A549 (cell line): Measurements from ENCODE around the gene TMEM143. TPM values are rescaled to one million over a fixed set of nuclear protein-coding genes. Genes with fewer than 3 reads are reported as not detected.

Experiments used
- ATAC-seq, 2 experiments: fragments of 200-7000 bp in 1 of 2; fragments of >200 bp in 1 of 2; cut with Nextera tagmentation in 1 of 2; cut with Tn5 transposase in 1 of 2; 3 replicates each; pipeline versions ENCODE4 v1.8.0 to v1.9.1; 2018 to 2020; ENCODE audit warnings: mild to moderate bottlenecking in 1 of 2, moderate library complexity in 1 of 2
- CTCF ChIA-PET: fragments of 300-600 bp; sonication (Branson Sonifier 250); formaldehyde crosslinking; extraction: SDS; loops from one replicate; lab custom pipeline; 2021; ENCODE audit warnings: antibody characterized with exemption, inconsistent platforms; lab: Yijun Ruan, JAX
- POLR2A ChIA-PET: fragments of 350-600 bp; formaldehyde crosslinking; extraction: SDS; loops from one replicate; lab custom pipeline; 2021; ENCODE audit warnings: antibody characterized with exemption, inconsistent platforms; lab: Yijun Ruan, JAX
- DNase-seq, 2 experiments: peaks; one replicate each; pipeline versions ENCODE4 v3.0.0 to v3.0.0-alpha.2; 2011 to 2016; ENCODE audit warnings: low read depth in 1 of 2, low spot score in 1 of 2
- FAIRE-seq: peaks from 2 replicates; lab custom pipeline; 2011; peaks lifted over from hg19 to GRCh38; lab: Jason Lieb, UNC
- H3K27ac ChIP-seq, 2 experiments: fragments of >200 bp; sonication (Bioruptor Twin); formaldehyde crosslinking; 3 replicates each; pipeline ENCODE4 v1.5.1; 2016 to 2017
- H3K4me1 ChIP-seq: fragments of >200 bp; sonication (Bioruptor Twin); formaldehyde crosslinking; 3 replicates; pipeline ENCODE4 v1.6.1; 2016
- H3K4me2 ChIP-seq: fragments of >200 bp; sonication (Bioruptor Twin); formaldehyde crosslinking; 3 replicates; pipeline ENCODE4 v1.6.1; 2016
- H3K4me3 ChIP-seq: fragments of >200 bp; sonication (Bioruptor Twin); formaldehyde crosslinking; 3 replicates; pipeline ENCODE4 v1.5.1; 2016
- H3K9me3 ChIP-seq: fragments of >200 bp; sonication (Bioruptor Twin); formaldehyde crosslinking; 3 replicates; pipeline ENCODE4 v1.6.1; 2016
- CEBPB ChIP-seq, 2 experiments: fragments of >200 bp in 1 of 2; sonication (Bioruptor Twin) in 1 of 2; formaldehyde crosslinking in 1 of 2; IDR thresholded peaks; 2 replicates each; pipeline ENCODE4 v1.6.1; 2012 to 2016
- ESRRA ChIP-seq: fragments of 150-350 bp; IDR thresholded peaks from 2 replicates; pipeline ENCODE4 v1.6.1; 2014; ENCODE audit warnings: mild to moderate bottlenecking, low read length, borderline replicate concordance
- GATA3 ChIP-seq: IDR thresholded peaks from 2 replicates; pipeline ENCODE4 v1.6.1; 2012; ENCODE audit warnings: borderline replicate concordance
- HOXB5 ChIP-seq: fragments of 250-450 bp; sonication (Bioruptor Pico); IDR thresholded peaks from 2 replicates; pipeline ENCODE4 v1.5.0; 2020; ENCODE audit warnings: mild to moderate bottlenecking, moderate library complexity
- JUN ChIP-seq, 2 experiments: fragments of >200 bp; sonication (Bioruptor Twin); formaldehyde crosslinking; IDR thresholded peaks; 2 replicates in 1 of 2; 3 replicates in 1 of 2; pipeline ENCODE4 v1.6.1; 2016 to 2017
- KDM5A ChIP-seq: fragments of 200-600 bp; sonication (generic); IDR thresholded peaks from 2 replicates; pipeline ENCODE4 v1.6.1; 2016; ENCODE audit warnings: antibody characterized with exemption, mild to moderate bottlenecking
- MAFK ChIP-seq: fragments of 450-650 bp; IDR thresholded peaks from 2 replicates; pipeline ENCODE4 v1.6.1; 2014; ENCODE audit not compliant: partially characterized antibody
- MAZ ChIP-seq: fragments of 150-350 bp; IDR thresholded peaks from 2 replicates; pipeline ENCODE4 v1.6.1; 2014; ENCODE audit warnings: antibody characterized with exemption, low read depth, low read length, borderline replicate concordance
- PHF8 ChIP-seq: fragments of 200-600 bp; sonication (generic); IDR thresholded peaks from 2 replicates; pipeline ENCODE4 v1.6.1; 2016; ENCODE audit warnings: low read depth, mild to moderate bottlenecking, antibody characterized with exemption, moderate library complexity, borderline replicate concordance
- POLR2A ChIP-seq: IDR thresholded peaks from 2 replicates; pipeline ENCODE4 v1.6.1; 2012; ENCODE audit warnings: mild to moderate bottlenecking, low read length
- RAD21 ChIP-seq, 2 experiments: fragments of >200 bp in 1 of 2; sonication (Bioruptor Twin) in 1 of 2; formaldehyde crosslinking in 1 of 2; IDR thresholded peaks in 1 of 2; conservative IDR thresholded peaks in 1 of 2; 2 replicates in 1 of 2; 3 replicates in 1 of 2; pipeline ENCODE4 v1.6.1; 2012 to 2018; ENCODE audit warnings: inconsistent platforms in 1 of 2
- RCOR1 ChIP-seq: fragments of 150-350 bp; IDR thresholded peaks from 2 replicates; pipeline ENCODE4 v1.6.1; 2014; ENCODE audit warnings: antibody characterized with exemption, low read length, low read depth
- RFX5 ChIP-seq: fragments of 450-650 bp; IDR thresholded peaks from 2 replicates; pipeline ENCODE4 v1.7.1; 2014; ENCODE audit warnings: antibody characterized with exemption, mild to moderate bottlenecking, moderate library complexity
- SREBF2 ChIP-seq: fragments of 450-650 bp; IDR thresholded peaks from 2 replicates; pipeline ENCODE4 v1.6.1; 2014; ENCODE audit warnings: mild to moderate bottlenecking, moderate library complexity
- TP53 ChIP-seq: fragments of 250-450 bp; sonication (Bioruptor Pico); IDR thresholded peaks from 2 replicates; pipeline ENCODE4 v1.5.0; 2021; ENCODE audit warnings: mild to moderate bottlenecking, moderate library complexity
- ZC3H11A ChIP-seq: fragments of 450-650 bp; IDR thresholded peaks from 2 replicates; pipeline ENCODE4 v1.6.1; 2014; ENCODE audit warnings: antibody characterized with exemption, mild to moderate bottlenecking
- ZFP36 ChIP-seq: fragments of 450-650 bp; IDR thresholded peaks from 2 replicates; pipeline ENCODE4 v1.6.1; 2014; ENCODE audit warnings: borderline replicate concordance; ENCODE audit not compliant: partially characterized antibody
- WGBS: methylation state at CpG from one replicate; pipeline ENCODE4 v1.1.6; 2017; ENCODE audit errors: missing lambda C conversion rate; 5-methylcytosine and 5-hydroxymethylcytosine counted together
- polyA plus RNA-seq, 4 experiments: library from polyadenylated mRNA; depleted of rRNA in 3 of 4; stranded (reverse); fragments of >200 nt; fragmentation: RNase III in 1 of 4; extraction: RNeasy Plus Mini Kit Qiagen cat#74134 plus additional on column Dnase treatment in 1 of 4; gene quantifications; 2 replicates in 3 of 4; 3 replicates in 1 of 4; pipeline ENCODE4 v1.2.3, GENCODE V29; 2011 to 2017
- TF ChIP-seq, protein P1 (sequence below): IDR thresholded peaks from 2 replicates; pipeline ENCODE4 v1.6.1; 2012
- TF ChIP-seq, protein P2 (sequence below): fragments of >200 bp; sonication (Bioruptor Twin); formaldehyde crosslinking; IDR thresholded peaks from 2 replicates; pipeline ENCODE4 v1.6.1; 2016
- TF ChIP-seq, protein P3 (sequence below): fragments of 150-350 bp; IDR thresholded peaks from 2 replicates; pipeline ENCODE4 v1.6.1; 2014; ENCODE audit warnings: low read depth, mild to moderate bottlenecking, low read length
- TF ChIP-seq, protein P4 (sequence below): IDR thresholded peaks from 2 replicates; pipeline ENCODE4 v1.6.1; 2012
- TF ChIP-seq, protein P5 (sequence below): fragments of >200 bp; sonication (Bioruptor Twin); formaldehyde crosslinking; IDR thresholded peaks from 3 replicates; pipeline ENCODE4 v1.6.1; 2016
- TF ChIP-seq, protein P6 (sequence below): fragments of 250-450 bp; sonication (Bioruptor Pico); IDR thresholded peaks from 2 replicates; pipeline ENCODE4 v1.5.0; 2021; ENCODE audit warnings: mild to moderate bottlenecking, moderate library complexity, borderline replicate concordance
- TF ChIP-seq, protein P7 (sequence below): IDR thresholded peaks from 2 replicates; pipeline ENCODE4 v1.6.1; 2012; ENCODE audit warnings: low read depth, borderline replicate concordance

Gene TMEM143
- polyA plus RNA-seq, 2 of the 4 experiments (the other 2 are of a cell fraction) = 6.4 to 7.4 TPM

DNA sequence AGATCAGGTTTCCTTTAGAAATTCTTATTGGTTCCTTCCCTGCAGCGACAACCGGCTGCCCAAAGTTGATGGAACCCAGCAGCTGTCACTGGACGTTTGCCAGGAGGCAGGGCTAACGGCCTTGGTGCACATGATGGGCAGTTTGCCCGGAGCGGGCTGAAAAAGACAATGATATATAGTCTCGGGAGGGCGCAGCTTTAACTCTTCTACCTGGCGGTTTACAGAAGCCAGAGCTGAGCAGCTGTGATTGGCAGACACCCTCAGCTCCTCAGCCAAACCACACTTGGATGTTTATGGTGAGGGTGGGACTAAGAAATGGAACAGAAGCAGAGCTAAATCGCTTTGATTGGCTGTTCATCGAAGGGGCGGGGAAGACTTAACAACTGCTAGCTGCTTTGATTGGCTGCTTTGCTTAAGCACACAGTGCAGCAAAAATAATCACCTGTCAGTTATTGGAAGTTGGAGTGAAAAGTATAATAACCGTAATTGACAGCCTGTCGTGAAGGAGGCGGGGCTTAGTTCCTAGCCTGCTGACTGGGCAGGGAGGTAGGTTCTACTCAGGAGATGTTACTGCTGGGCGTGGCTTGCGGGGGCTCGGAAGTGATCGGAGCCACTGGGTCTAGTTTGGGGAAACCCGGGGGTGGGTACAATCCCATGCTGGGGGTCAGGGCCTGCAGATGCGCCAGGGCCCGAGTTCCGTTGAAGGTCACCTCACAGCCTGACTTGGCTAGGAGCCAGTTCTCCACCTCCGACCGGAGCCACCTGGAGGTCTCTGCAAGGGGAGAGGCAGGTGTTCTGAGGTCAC lies 30.9 kb downstream of the TMEM143 start:
- FAIRE-seq (peak; percentile 97), ATAC-seq (peak; percentile 77 to 85), DNase-seq (peak; percentile 99)
- Histone ChIP-seq H3K4me2 (peak overlapping the region; percentile 99), H3K27ac (peak overlapping the region; percentile 48 to 87), H3K4me3 (peak overlapping the region; percentile 52), H3K9me3 (peaks cover 5% of the 10 kb centered on the region; the same call in 1 of the 3 replicates), H3K4me1 (peaks cover 12% of the 10 kb centered on the region; the same call in 2 of the 3 replicates)
- WGBS = 3% methylated on average over 24 of the region's 25 CpGs
- TF ChIP-seq JUN (IDR thresholded peaks at IDR 0.05) (no peak), MAFK (peak; percentile 90), POLR2A (no peak), GATA3 (0 out of 2 replicates have a peak, but pooled peaks have one; percentile 3), ZFP36 (no peak), PHF8 (no peak), RAD21 (conservative IDR thresholded peaks at IDR 0.05 in 1 of 2, IDR thresholded peaks at IDR 0.05 in 1 of 2) (no peak), CEBPB (IDR thresholded peaks at IDR 0.05) (no peak), ESRRA (no peak), TP53 (CRISPR knock-in tag) (0 out of 2 replicates have a peak, but pooled peaks have one; percentile 20), SREBF2 (no peak), RCOR1 (no peak), MAZ (no peak), RFX5 (peak; percentile 61; the same call in 1 of the 2 replicates), KDM5A (no peak), HOXB5 (CRISPR knock-in tag) (0 out of 2 replicates have a peak, but pooled peaks have one; percentile 78), ZC3H11A (no peak)
- TF ChIP-seq, protein P1, sequence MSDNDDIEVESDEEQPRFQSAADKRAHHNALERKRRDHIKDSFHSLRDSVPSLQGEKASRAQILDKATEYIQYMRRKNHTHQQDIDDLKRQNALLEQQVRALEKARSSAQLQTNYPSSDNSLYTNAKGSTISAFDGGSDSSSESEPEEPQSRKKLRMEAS = no peak; the same call in 1 of the 2 replicates
- TF ChIP-seq, protein P2, sequence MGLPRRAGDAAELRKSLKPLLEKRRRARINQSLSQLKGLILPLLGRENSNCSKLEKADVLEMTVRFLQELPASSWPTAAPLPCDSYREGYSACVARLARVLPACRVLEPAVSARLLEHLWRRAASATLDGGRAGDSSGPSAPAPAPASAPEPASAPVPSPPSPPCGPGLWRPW = no peak
- TF ChIP-seq, protein P3, sequence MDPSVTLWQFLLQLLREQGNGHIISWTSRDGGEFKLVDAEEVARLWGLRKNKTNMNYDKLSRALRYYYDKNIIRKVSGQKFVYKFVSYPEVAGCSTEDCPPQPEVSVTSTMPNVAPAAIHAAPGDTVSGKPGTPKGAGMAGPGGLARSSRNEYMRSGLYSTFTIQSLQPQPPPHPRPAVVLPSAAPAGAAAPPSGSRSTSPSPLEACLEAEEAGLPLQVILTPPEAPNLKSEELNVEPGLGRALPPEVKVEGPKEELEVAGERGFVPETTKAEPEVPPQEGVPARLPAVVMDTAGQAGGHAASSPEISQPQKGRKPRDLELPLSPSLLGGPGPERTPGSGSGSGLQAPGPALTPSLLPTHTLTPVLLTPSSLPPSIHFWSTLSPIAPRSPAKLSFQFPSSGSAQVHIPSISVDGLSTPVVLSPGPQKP = no peak
- TF ChIP-seq, protein P4, sequence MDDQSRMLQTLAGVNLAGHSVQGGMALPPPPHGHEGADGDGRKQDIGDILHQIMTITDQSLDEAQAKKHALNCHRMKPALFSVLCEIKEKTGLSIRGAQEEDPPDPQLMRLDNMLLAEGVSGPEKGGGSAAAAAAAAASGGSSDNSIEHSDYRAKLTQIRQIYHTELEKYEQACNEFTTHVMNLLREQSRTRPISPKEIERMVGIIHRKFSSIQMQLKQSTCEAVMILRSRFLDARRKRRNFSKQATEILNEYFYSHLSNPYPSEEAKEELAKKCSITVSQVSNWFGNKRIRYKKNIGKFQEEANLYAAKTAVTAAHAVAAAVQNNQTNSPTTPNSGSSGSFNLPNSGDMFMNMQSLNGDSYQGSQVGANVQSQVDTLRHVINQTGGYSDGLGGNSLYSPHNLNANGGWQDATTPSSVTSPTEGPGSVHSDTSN = peak; percentile 63; the same call in 1 of the 2 replicates
- TF ChIP-seq, protein P5, sequence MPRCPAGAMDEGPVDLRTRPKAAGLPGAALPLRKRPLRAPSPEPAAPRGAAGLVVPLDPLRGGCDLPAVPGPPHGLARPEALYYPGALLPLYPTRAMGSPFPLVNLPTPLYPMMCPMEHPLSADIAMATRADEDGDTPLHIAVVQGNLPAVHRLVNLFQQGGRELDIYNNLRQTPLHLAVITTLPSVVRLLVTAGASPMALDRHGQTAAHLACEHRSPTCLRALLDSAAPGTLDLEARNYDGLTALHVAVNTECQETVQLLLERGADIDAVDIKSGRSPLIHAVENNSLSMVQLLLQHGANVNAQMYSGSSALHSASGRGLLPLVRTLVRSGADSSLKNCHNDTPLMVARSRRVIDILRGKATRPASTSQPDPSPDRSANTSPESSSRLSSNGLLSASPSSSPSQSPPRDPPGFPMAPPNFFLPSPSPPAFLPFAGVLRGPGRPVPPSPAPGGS = 0 out of 3 replicates have a peak, but pooled peaks have one; percentile 3
- TF ChIP-seq, protein P6, sequence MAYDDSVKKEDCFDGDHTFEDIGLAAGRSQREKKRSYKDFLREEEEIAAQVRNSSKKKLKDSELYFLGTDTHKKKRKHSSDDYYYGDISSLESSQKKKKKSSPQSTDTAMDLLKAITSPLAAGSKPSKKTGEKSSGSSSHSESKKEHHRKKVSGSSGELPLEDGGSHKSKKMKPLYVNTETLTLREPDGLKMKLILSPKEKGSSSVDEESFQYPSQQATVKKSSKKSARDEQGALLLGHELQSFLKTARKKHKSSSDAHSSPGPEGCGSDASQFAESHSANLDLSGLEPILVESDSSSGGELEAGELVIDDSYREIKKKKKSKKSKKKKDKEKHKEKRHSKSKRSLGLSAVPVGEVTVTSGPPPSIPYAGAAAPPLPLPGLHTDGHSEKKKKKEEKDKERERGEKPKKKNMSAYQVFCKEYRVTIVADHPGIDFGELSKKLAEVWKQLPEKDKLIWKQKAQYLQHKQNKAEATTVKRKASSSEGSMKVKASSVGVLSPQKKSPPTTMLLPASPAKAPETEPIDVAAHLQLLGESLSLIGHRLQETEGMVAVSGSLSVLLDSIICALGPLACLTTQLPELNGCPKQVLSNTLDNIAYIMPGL = no peak
- TF ChIP-seq, protein P7, sequence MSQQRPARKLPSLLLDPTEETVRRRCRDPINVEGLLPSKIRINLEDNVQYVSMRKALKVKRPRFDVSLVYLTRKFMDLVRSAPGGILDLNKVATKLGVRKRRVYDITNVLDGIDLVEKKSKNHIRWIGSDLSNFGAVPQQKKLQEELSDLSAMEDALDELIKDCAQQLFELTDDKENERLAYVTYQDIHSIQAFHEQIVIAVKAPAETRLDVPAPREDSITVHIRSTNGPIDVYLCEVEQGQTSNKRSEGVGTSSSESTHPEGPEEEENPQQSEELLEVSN = no peak
- ChIA-PET CTCF (interaction anchor here (0.7 to 17.6 kb wide), 31 partner anchors 8 to 284 kb away, joined by 3 to 416 read pairs (median 9); partner anchors contain the start of genes EMP3, GRIN2D, GRWD1 and KDELR1), POLR2A (interaction anchor here (0.6 to 3.9 kb wide), 8 partner anchors 10 to 409 kb away, joined by 3 to 94 read pairs (median 7); partner anchors contain the start of genes EMP3, KDELR1, SYNGR4 and TMEM143)
